Psoas muscle (tissue), 8 donors: ENCODE results near the gene TMEM182. TPM values are rescaled to one million over a fixed set of nuclear protein-coding genes. Genes with fewer than 3 reads are reported as not detected.

Experiments used
- ATAC-seq, 4 donors: fragments of 200-7000 bp; cut with Tn5 transposase; one replicate each; pipeline ENCODE4 v1.9.1; 2020; ENCODE audit warnings: moderate library complexity in 3 of 4, mild to moderate bottlenecking in 2 of 4
- DNase-seq, 2 donors: peaks; one replicate each; pipeline ENCODE4 v3.0.0-alpha.2; 2020
- H3K27ac ChIP-seq: fragments of 200-600 bp; one replicate; pipeline ENCODE4 v1.8.0; 2022
- H3K27me3 ChIP-seq, 3 donors: fragments of 200-600 bp in 1 of 3; one replicate each; pipeline versions ENCODE4 v1.6.1 to v1.8.0; 2013 to 2022; ENCODE audit warnings: low read length in 2 of 3, mild to moderate bottlenecking in 2 of 3, moderate library complexity in 1 of 3; ENCODE audit not compliant: insufficient read depth in 3 of 3
- H3K36me3 ChIP-seq, 2 donors: fragments of 200-600 bp in 1 of 2; one replicate each; pipeline versions ENCODE4 v1.6.1 to v1.8.0; 2013 to 2022; ENCODE audit warnings: low read depth in 1 of 2, mild to moderate bottlenecking in 1 of 2, moderate library complexity in 1 of 2; ENCODE audit not compliant: insufficient read depth in 1 of 2
- H3K4me1 ChIP-seq: fragments of 200-600 bp; one replicate; pipeline ENCODE4 v1.8.0; 2022
- H3K4me3 ChIP-seq: fragments of 200-600 bp; one replicate; pipeline ENCODE4 v1.8.0; 2022; ENCODE audit warnings: mild to moderate bottlenecking
- H3K9me3 ChIP-seq: fragments of 200-600 bp; one replicate; pipeline ENCODE4 v1.8.0; 2022
- CTCF ChIP-seq: fragments of 200-600 bp; IDR thresholded peaks from one replicate; pipeline ENCODE4 v1.8.0; 2022; ENCODE audit warnings: antibody characterized with exemption
- WGBS, 3 donors: extraction: QIAGEN DNeasy Blood & Tissue Kit; methylation state at CpG; one replicate each; pipeline versions ENCODE4 v1.1.6 to v1.1.7; 2013; 5-methylcytosine and 5-hydroxymethylcytosine counted together
- intact Hi-C, 2 donors: fragments of 100-400 bp; cut with DNase I; formaldehyde crosslinking; loops; one replicate each; pipeline versions ENCODE4 v1.11.0 to v1.14.2; 2022
- polyA plus RNA-seq, 3 donors: library from polyadenylated mRNA; stranded (reverse); fragments of 200-250 nt; gene quantifications; one replicate each; pipeline ENCODE4 v1.2.3, GENCODE V29; 2013
- total RNA-seq, 4 donors: library from RNA; stranded (reverse); fragmentation: NEBNext Ultra II Directional in 2 of 4; extraction: Animal tissue kit (Norgen Biotek cat#: 25700) in 2 of 4; gene quantifications; one replicate each; pipeline versions ENCODE4 v1.2.1 to v1.2.4, GENCODE V29; 2021 to 2023
- donor health status: healthy with polysubstance abuse.
- donor health status: DM: no; HTN: no; CAD: no; lungs with moderate emphysema.
- donor health status: Bipolar disorder and iron deficiency.
- donor health status: healthy.
- donor health status: DM: yes; HTN: yes; CAD: no.
- donor health status: DM: no; HTN: no; CAD: no.
- donor health status: DM: no; HTN: no; CAD: no.
- donor health status: DM: yes; HTN: yes; CAD: no.

The TMEM182 gene
- total and polyA plus RNA-seq, 7 donors = 3.3 to 100 (median 25.8) TPM

- Histone ChIP-seq H3K36me3 (no peaks in the 10 kb centered on the region), H3K27ac (peak overlapping the region; percentile 62), H3K4me1 (peaks cover 52% of the 10 kb centered on the region), H3K27me3 (no peaks in the 10 kb centered on the region), H3K4me3 (no peak overlapping the region), H3K9me3 (no peaks in the 10 kb centered on the region)
- intact Hi-C loops = no loop called here
- no peak for TF ChIP-seq CTCF
- ATAC-seq = no peak
- 32 to 57% (median 35%) methylated on average over 3 of the region's 3 CpGs for WGBS, 3 donors
- no peak for DNase-seq
Measured at GRCh38 chr2:102784940-102785339, 23.1 kb downstream of the TMEM182 start.

- intact Hi-C loops = loop anchor here in 1 of 2 donors (2.0 kb wide), 1 partner anchor 14 kb away; no protein-coding TSS in a partner anchor
- ATAC-seq = peak; percentile 8 to 65 (median 33)
Measured at GRCh38 chr2:102788216-102788884, 26.5 kb downstream of the TMEM182 start.

GRCh38 chr2:102788885-102789260, 27.0 kb downstream of the TMEM182 start:
- Histone ChIP-seq H3K4me1 (peaks cover 68% of the 10 kb centered on the region), H3K27ac (peak overlapping the region; percentile 54), H3K9me3 (no peaks in the 10 kb centered on the region), H3K36me3 (no peaks in the 10 kb centered on the region), H3K4me3 (no peak overlapping the region), H3K27me3 (no peaks in the 10 kb centered on the region)
- 29 to 43% (median 31%) methylated on average over 8 of the region's 8 CpGs for WGBS, 3 donors
- DNase-seq (peak in 1 of 2 donors; percentile 72), ATAC-seq (peak; percentile 81 to 96 (median 88))
- no peak for TF ChIP-seq CTCF
- intact Hi-C loops = loop anchor here in 1 of 2 donors (2.0 kb wide), 1 partner anchor 14 kb away; no protein-coding TSS in a partner anchor

More at GRCh38 chr2:102788216-102788884, 26.5 kb downstream of the TMEM182 start:
- DNase-seq = no peak
- Histone ChIP-seq H3K4me1 (peaks cover 73% of the 10 kb centered on the region), H3K27me3 (no peaks in the 10 kb centered on the region), H3K36me3 (no peaks in the 10 kb centered on the region), H3K9me3 (no peaks in the 10 kb centered on the region), H3K4me3 (no peak overlapping the region), H3K27ac (peak overlapping the region; percentile 54)
- 36 to 52% (median 51%) methylated on average over 5 of the region's 5 CpGs for WGBS, 3 donors
- no peak for TF ChIP-seq CTCF

- peak overlapping the region; percentile 54 for H3K27ac ChIP-seq
- H3K27me3 ChIP-seq = no peaks in the 10 kb centered on the region
- ATAC-seq (no peak), DNase-seq (no peak)
- H3K9me3 ChIP-seq = no peaks in the 10 kb centered on the region
- 67 to 71% (median 70%) methylated on average over 7 of the region's 7 CpGs for WGBS, 3 donors
- H3K4me3 ChIP-seq = no peak overlapping the region
- intact Hi-C loops = loop anchor here in 1 of 2 donors (2.0 kb wide), 1 partner anchor 13 kb away; no protein-coding TSS in a partner anchor
- no peak for TF ChIP-seq CTCF
- peaks cover 68% of the 10 kb centered on the region for H3K4me1 ChIP-seq
- H3K36me3 ChIP-seq = no peaks in the 10 kb centered on the region
Measured at GRCh38 chr2:102789349-102790090, 27.7 kb downstream of the TMEM182 start.
